HG03354 (cell line): ENCODE results near the gene NAT9.

Experiments used
- ATAC-seq: cut with Tn5 transposase; IDR thresholded peaks from one replicate; pipeline ENCODE4 v1.9.1; 2021; ENCODE audit warnings: mild to moderate bottlenecking; ENCODE audit not compliant: unreplicated experiment, poor library complexity, severe bottlenecking

Gene NAT9

DNA sequence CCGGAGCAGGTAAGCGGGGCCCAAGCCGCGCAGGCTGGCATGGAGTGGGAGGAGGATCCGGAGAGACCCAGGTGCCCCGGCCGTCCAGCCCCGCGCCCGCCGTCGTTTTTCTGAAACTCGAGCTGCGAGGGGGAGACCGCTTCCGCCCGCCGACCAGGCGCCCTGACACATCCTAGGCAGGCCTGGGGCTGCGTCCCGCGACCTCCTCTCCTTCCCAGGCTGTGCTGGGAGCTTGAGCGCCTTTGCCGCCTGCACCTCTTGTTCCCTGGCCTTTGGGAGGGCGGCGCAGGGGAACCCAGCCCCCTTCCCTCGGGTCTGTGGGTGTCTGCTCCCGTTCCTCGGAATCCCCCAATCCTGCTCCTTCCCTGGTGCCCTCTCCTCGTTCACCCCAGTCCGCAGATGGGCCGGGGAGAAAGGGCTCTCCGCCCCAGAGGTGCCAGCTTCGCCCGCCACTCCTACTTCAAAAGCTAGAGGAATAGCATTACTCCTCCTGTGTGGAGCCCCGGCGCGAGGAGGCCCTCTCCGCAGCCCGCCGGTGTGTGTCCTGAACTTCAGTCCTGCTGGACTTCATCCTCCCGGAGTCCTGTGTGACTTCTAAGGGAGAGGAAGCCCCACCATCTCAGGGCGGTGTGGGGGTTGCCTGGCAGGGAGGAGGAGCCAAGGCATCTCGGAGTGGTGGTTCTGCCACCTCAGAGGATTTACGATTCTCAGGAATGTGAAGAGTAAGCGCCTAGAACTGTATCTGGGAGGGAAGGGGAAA is 26.7 kb downstream of the NAT9 start:
- ATAC-seq = peak; percentile 13

DNA sequence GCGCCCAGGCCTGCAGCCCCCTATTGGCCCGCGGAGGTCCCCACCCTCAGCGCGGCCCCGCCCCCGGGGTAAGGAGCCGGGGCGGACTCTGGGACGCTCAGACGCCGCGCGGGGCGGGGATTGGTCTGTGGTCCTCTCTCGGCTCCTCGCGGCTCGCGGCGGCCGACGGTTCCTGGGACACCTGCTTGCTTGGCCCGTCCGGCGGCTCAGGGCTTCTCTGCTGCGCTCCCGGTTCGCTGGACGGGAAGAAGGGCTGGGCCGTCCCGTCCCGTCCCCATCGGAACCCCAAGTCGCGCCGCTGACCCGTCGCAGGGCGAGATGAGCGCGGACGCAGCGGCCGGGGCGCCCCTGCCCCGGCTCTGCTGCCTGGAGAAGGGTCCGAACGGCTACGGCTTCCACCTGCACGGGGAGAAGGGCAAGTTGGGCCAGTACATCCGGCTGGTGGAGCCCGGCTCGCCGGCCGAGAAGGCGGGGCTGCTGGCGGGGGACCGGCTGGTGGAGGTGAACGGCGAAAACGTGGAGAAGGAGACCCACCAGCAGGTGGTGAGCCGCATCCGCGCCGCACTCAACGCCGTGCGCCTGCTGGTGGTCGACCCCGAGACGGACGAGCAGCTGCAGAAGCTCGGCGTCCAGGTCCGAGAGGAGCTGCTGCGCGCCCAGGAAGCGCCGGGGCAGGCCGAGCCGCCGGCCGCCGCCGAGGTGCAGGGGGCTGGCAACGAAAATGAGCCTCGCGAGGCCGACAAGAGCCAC is 27.4 kb downstream of the NAT9 start, which contains the start of gene NHERF1:
Gene NHERF1 (plus strand): TSS at position 100 of the 750 bp plus-strand sequence. CDS start 219 bp downstream, at position 319.
- ATAC-seq = peak; percentile 87

DNA sequence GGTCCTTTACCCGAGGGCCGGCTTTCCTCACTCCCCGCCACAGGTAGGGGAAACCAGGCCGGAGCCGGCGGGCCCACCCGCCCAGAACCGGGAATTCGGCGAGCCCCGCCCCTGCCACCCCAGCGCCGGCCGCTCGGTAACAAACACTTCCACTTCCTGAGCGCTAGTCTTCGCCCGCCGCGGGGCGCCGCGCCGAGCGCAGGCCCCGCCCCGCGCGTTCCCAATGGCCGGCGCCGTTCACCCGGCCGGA is 27.9 kb downstream of the NAT9 start:
- ATAC-seq = no peak

DNA sequence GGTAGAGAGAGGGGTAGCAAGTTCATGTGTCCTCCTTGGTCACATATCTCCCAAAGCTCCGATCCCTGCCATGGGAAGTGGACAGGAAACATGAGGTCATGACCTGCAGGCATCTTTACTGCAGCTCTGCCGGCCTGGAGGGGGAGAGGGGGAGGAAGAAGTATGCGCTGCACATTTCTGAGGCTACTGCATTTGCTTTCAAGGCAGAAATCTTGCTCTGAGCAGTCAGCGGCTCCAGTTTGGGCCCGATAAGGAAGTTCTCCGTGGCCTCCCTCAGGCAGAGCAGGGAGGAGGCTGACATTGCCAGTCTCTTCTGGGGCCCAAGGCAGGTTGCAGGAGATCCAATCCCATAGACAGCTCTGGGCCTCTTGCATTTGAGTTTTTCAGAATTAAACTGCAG is 29.2 kb downstream of the NAT9 start:
- no peak for ATAC-seq

DNA sequence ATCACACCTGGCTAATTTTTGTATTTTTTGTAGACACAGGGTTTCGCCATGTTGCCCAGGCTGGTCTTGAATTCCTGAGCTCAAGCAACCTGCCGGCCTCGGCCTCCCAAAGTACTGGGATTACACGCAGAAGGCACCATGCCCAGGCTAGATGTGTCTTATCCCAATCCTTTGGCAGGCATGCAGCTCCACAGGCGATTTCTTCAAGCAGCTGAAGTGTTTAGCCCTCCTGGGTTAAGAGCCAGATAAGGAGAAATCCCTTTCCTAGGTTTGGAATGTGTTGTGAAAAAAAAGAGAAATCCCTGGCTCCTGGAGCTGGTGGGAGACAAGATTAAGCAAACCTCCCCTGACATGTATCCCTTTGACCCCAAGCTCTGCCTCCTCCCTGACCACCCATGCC is 29.8 kb downstream of the NAT9 start:
- ATAC-seq = no peak

DNA sequence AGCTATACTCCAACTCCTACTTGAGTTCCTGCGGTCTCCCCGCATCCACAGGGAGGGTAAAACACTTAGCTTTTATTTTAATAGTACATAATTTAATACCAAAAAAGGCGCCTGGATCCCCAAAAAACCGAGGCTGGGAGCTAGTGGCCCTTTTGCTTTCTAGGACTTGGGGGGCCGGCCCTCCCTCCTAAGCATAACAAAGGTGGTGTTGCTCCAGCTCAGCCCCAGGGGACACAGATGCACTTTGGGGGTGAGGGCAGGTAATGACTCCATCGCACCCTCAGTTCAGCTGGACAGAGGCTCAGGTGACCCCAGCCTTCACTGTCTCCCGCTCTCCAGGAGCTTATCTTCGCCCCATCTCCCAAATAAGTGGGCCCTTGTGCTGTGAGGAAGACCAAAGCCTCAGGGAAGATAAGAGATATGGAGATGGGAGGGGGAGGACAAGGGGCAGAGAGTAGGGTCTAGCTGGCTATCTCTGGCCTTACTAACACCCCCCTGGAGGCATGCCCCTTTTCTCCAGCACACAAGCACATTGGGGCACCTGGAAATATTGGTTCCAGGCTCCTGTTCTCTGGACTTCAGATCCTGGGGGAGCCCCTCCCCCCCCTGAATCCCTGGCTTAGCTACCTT is 30.5 kb downstream of the NAT9 start:
- ATAC-seq = no peak

DNA sequence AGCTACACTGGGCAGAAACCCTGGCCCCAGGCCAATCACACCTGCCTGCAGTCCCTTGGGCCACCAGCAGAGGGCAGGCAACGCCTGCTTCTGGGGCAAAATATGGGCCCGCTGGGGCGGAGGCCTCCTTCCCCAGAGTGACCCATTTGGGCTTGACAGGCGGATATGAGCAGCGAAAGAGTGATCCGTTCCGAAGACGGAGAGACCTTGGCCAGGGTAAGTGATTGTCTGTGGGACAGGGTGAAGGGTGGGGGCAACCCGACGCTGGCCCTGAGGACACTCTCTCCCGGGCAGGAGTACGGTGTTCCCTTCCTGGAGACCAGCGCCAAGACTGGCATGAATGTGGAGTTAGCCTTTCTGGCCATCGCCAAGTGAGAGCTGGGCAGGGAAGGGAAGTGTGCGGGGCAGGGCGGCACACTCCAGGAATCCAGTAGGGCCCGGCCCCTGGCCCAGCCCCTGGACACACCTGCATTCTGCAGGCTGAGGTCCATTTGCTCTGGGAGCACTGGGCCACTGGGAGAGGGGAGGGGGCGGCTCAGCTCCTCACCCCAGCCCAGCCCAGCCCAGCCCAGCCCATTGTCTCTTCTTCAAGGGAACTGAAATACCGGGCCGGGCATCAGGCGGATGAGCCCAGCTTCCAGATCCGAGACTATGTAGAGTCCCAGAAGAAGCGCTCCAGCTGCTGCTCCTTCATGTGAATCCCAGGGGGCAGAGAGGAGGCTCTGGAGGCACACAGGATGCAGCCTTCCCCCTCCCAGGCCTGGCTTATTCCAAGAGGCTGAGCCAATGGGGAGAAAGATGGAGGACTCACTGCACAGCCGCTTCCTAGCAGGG is 31.2 kb downstream of the NAT9 start:
- no peak for ATAC-seq

DNA sequence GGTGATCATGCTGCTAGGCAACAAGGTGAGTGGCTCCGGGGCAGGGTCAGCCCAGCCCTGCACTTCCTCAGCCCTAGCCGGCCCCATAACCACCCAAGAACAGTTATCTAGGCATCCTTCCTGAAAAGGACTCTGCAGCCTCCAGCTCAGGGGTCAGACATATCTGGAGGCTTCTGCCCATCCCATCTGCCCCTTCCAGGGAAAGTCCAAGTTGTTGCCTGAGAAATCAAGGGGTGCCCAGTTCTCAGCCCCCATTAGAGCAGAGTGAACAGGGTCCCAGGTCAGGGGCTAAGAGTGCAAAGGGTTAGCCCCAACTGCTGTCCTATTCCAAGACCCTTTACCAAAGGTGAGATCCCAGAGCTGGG is 31.8 kb downstream of the NAT9 start:
- no peak for ATAC-seq

DNA sequence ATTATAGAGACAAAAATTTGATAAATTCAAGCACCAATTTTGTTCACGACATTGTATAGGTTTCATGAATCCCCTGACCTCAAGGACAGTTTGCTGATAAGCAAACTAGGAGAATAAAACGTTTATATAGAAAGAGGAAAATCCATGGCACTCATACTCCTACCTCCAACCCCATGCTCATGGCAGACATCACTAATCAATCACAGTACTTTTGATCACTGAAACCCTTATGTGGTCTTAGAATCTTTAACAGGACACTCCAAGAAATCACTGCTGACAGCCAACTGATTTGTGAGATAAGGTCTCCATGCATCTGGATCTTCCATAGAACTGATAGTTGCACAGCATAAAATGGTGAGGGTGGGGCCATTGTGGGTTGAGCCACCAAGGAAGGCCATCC is 32.4 kb downstream of the NAT9 start:
- ATAC-seq = no peak

DNA sequence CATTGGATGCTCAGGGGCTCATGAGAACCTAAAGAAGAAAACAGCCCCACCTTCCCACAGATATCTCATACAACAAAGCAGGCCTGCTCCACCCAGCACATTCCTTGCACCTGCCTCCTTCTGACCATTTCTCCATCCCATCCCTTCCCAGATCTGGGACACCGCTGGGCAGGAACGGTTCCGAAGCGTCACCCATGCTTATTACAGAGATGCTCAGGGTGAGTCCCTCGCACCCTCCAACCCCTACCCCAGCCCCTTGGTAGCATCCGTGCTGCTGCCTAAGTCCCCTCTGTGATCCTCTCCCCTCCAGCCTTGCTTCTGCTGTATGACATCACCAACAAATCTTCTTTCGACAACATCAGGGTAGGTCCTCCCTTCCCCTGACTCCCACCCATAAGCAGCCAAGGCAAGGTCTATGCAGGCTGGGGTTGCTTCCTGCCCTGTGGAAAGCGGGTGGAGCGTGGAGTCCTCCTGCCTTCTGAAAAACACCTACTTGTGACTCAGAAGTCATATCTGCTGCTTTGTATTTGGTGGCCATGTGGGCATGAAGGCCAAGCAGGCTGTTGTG is 33.1 kb downstream of the NAT9 start:
- ATAC-seq = no peak

DNA sequence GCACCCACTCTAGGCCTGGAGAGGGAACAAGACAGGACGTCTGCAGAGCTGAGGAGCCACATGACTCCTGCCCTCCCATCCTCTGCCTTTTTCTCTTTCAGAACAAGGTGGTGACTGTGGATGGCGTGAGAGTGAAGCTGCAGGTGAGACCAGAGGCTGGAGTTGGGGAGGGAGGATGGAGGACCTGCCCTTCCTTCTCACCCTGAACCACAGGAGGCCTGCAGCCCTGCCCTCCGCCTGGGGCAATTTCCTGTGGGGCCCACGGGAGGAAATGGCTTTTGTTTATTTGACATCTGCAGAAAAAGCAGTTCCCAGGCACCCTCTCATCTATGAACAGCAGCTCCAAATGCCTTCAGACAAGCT is 34.0 kb downstream of the NAT9 start:
- ATAC-seq = peak; percentile 39

DNA sequence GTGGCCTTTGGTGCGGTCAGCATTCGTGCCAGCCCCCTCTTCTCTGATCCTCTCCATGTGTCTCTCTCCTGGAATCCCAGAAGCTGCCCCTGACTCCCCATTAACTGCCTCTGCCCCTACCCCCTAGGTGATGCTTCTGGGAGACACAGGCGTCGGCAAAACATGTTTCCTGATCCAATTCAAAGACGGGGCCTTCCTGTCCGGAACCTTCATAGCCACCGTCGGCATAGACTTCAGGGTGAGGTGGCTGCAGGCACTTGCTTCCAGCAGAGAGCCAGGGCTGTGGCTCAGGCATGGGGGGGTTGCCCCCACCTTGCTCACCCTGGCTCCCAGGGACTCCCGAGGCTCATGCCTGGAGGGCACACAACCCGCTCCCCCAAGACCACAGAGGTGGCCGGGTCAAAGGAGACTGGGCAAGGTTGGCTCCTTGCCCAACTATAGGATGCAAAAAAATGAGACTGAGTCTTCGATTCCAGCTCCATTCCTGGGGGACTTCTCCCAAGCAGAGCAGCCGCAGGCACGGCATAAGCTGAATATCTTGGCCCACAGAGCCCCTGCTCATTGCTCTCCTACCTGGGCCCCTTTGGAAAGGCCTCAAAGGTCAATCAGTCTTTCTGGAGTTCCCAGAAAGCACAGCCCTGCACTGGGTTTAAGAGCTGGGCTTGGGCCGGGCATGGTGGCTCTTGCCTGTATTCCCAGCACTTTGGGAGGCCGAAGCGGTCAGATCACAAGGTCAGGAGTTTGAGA is 35.3 kb downstream of the NAT9 start:
- ATAC-seq = no peak

DNA sequence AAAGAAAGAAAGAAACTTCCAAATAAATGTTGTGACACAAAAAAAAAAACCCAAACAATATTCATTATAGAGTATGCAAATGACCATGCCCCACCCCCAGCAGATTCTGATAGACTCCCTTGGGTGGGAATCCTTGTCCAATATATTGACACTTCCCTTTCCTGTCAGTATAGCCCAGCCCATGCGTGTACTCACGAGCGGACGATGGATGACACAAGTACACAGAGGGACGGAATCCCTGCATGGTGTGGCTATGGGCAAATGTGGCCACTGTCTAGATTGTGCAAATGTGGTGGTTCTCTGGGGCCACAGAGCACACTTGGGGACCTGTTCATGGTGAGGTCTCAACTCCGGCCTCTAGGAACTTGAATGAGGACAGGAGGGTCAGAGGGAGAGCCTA is 36.0 kb downstream of the NAT9 start:
- ATAC-seq = no peak

DNA sequence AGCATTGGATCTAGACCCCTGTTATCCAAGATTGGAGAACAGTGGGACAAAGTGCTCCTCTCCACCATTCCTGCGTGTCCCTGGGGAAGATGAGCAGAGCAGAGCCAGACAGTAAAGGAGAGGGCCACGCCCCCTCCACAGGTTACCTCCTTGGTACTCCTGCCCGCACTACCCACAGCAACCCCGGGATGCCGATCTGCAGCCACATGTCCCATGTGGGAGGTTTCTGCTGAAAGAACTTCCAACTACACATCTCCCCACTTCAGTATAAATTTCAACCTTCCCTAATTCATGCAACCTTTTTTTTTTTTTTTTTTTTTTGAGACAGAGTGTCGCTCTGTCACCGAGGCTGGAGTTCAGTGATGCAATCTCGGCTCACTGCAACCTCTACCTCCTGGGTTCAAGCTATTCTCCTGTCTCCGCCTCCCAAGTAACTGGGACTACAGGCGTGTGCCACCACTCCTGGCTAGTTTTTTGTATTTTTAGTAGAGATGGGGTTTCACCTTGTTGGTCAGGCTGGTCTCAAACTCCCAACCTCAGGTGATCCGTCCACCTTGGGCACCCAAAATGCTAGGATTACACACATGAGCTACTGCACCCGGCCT is 36.8 kb downstream of the NAT9 start:
- ATAC-seq = no peak

DNA sequence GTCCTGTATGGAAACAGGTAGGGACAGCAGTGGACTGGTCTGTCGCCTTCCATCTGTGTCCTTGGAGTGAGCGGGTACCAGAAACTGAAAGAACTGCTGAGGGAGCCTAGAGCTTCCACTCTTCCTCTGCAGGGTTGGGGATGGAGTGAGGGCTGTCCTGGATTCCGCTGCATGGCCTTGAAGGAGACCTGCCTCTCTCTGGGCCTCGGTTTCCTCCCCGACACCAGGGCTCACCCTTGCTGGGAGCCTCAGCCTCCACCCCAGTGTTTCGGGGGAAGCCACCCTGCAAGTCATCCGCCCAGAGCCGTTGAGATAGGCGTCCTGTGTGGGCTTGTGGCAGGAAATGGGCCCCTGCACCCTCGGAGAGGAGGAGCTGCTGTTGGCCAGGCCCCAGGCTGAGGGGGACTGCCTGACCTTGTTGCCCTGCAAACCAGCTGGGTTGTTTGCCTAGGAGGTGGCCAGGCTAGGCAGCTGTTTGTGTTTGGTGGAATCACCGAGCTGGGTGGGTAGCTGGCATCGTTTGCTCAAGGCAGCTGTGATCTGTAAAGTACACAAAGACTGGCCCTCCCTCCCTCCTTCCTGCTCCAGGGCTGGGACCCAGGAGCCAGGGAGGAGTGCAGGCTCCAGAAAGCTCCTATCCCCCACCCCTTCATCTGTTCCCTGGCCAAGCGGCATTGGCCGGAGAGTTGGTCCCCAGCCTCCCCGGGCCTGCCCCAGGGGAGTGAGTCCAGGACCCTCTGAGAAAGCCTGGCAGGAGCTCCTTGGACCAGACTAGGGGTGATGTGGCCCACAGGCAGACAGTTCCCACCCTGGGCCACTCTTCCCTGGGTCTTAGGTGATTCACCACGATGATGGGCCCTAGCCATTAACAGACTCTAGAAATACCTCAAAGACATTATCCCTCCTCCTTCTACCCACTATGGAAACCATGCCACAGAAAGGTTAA is 37.8 kb downstream of the NAT9 start:
- no peak for ATAC-seq

DNA sequence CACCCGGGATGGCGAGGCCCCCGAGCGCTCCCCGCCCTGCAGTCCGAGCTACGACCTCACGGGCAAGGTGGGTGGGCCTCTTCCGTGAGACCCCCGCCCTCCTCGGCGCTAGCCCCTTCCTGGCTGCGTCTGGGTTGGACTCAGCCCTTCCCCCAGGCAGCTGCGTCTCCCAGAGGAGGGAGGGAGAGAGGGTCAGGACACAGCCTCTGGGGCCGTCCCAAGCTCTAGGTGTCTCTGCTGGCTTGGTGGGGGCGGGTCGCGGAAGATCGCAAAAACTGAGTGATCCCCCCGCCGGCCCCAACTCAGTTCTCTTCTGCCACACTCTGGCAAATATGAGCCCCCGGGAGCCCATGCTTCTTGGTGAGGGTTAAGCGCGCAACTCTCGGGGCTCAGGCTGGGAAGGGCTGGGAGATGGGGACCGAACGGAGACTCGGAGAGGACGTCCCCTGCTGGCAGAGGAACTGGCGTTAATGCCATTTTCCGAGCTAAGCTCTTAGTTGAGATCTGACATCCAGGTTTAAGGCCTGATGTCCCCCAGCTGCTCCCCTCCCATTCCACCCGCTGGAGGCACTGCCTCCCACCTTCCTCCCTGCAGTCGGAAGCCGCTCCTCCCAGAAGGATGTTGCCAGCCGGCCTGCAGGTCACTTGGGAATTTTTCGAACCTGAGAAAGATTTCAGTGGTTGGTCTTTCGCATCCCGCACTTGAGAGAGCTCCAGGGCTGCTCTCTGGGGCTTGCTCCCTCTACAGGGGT is 38.7 kb downstream of the NAT9 start:
- no peak for ATAC-seq
